Stimulated activated CD8-positive, alpha-beta memory T cell treated with anti-CD3 and anti-CD28 coated beads, Interleukin-4, amount 100 ng/mL, for 48 hours (primary cell): Measurements from ENCODE around the gene COL27A1.

ENCODE experiments used
- DNase-seq: peaks from one replicate; pipeline ENCODE4 v3.0.0-alpha.2; 2020

COL27A1 gene

GRCh38 chr9:114207845-114208244 is 52.5 kb downstream of the COL27A1 start:
- no peak for DNase-seq

- no peak for DNase-seq
These were observed 53.8 kb downstream of the COL27A1 start for GRCh38 chr9:114209151-114209550.

DNA sequence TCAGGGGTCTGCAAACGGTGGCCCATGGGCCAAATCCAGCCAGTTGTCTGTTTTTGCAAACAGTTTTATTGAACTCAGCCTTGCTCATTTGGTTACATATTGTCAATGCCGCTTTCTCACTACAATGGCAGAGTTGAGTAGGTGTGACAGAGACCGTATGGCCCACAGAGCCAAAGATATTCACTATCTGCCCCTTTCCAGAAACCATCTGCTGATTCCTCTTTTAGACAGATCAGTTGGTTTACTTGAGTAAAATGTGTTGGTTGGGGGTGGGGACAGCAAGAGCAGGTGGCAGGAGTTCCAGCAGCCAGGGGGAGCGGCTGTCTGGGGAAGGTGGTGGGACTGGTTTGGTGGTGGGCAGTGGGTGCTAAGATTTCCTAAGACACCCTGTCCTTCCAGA is 54.8 kb downstream of the COL27A1 start:
- no peak for DNase-seq

GRCh38 chr9:114210691-114211276 is 55.4 kb downstream of the COL27A1 start:
- DNase-seq, result no peak

DNA sequence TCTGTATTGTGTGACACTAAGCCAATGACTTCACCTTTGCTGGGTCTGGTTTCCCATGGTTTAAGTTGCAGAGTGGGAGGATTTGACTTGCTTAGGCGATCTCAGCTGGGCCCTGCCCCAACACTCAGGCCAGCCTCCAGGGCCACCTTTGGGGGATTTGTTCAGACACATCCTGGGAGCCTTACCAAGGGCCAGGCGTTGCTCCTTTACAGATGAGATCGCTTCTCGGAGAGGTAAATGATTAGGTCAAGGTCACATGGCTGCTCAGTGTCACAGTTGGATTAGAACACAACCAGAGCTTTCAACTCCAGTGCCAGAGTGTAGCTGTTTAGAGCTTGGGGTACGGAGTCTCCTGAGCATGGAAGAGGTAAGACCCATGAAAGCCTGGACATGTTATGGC is 57.5 kb downstream of the COL27A1 start:
- no peak for DNase-seq

DNA sequence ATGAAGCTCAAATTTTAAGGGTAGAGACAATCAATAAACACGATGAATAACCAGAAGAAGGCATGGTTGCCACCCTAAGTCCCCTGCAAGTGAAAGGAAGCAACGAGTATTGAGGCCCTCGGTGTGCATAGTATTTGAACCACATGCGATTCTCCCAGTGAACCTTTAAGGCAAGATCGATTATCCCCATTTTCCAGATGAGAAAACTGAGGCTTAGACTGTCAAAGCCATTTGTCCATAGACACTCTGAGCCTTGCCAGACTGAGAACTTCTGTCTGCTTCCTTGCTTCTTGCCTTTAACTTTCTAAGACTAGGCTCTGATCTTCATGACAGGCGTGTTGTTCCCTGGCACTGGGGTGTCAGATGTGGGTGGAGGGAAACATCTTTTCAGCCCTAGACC is 58.2 kb downstream of the COL27A1 start:
- DNase-seq, result no peak

- no peak for DNase-seq
These were observed 58.8 kb downstream of the COL27A1 start for GRCh38 chr9:114214181-114214580.

DNA sequence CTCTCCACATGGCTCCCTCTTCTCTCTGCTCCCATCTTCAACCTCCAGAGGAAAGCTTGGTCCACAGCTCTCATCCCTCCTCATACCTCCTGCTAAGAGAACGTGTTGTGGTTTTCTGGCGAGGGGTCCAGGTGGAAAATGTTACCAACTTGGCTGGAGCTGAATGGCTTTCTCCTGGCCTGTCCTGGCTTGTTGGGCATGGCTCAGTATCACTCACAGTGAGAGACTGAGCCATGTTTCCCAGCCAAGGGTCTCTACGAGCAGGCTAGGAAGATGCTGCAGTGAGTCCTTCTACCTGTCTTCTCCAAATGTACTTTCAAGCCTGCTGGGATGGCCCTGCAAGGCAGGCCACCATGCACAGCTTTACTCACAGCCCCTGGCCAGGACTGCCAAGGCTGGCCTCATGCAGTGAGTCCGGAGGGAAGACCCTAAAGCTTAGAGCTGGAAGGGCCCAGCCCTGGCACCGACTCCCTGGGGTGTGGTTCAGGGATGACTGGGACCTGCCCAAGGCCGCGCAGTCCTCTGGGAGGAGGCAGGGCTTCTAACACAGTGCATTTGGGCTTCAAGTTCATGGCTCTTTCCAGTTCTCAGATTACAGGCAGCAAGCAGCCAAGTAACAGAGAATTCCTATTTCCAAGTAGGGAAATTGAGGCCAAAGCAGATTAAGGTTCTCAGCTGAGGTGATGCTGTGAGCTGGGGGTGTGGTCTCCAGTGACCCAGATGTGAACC is 59.5 kb downstream of the COL27A1 start:
- no peak for DNase-seq

GRCh38 chr9:114216081-114216480 is 60.7 kb downstream of the COL27A1 start:
- no peak for DNase-seq

- no peak for DNase-seq
These were observed 61.6 kb downstream of the COL27A1 start for GRCh38 chr9:114216976-114217375.

DNA sequence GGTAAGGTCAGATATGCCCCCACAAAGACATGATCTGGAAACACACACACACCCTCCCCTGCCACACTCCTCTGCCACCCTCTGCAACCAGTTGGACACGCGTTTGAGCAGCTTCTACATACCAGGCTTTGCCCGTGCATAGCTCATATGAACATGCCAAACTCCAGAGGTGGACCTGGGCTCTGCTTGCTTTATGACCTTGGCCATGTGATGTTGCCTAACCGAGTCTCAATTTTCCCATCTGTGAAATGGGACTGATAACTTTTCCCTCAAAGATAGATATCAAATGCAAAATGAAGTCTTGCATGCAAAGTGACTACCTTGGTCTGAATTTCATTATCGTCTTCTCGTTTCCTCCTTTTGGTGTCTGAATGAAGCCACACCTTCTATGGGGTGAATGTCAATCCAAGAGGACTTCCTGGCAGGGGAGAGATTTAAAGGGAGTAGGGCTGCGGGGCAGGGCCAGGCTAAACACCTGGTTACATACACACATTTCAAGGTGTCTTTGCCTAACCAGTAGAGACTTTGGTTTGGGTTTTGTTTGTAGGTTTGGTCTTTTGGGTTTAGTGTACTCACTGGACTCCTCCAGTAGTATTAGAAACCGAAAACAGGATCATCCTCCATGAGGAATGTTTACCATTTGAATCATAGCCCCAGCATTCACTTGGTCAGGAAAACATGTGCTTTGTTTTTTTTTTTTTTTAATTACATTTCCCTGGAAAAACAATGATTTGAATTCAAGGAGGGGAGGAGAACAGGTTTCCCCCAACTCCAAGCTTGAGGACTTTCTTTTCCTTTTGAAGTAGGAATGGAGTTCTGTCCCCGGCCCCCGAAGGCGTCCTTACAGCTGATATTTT is 63.2 kb downstream of the COL27A1 start:
- no peak for DNase-seq

GRCh38 chr9:114220061-114220541 is 64.8 kb downstream of the COL27A1 start:
- DNase-seq, result no peak

DNA sequence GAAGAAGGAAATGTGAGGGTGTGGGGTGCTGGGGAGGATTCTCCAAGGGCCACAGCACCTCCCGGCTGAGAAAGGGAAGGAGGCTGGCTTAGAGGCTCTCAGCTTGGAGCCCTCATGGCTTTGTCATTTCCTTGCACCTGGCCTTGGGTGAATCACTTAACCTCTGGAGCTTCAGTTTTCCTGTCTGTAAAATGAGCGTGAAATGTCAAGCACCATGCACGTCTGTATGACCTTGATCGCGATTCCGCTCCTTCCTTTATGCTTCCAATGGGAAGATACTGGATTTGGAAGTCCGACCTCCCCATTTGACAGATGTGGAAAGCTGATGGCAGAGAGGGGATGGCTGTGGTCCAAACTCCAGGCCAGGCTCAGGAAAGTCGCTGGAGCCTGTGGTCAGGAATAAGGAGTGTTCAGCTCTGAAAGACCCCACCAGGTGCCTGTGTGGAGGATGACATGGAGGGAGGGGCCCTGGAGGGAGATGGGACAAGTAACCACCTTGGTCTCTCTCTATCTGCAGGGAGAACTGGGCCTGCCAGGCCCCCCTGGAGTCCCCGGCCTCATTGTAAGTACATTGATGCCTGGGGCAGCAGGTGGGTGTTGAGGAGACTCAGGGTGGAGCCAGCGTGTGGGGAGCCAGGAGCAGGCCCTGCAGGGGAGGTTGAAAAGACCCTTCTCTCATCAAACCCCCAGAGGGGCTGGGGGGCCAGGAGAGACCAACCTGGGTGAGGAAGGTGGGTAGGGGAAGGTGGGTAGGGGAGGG is 66.5 kb downstream of the COL27A1 start:
- no peak for DNase-seq

GRCh38 chr9:114223564-114224246 is 68.4 kb downstream of the COL27A1 start:
- DNase-seq, result no peak

GRCh38 chr9:114224247-114224610 is 68.9 kb downstream of the COL27A1 start:
- no peak for DNase-seq

DNA sequence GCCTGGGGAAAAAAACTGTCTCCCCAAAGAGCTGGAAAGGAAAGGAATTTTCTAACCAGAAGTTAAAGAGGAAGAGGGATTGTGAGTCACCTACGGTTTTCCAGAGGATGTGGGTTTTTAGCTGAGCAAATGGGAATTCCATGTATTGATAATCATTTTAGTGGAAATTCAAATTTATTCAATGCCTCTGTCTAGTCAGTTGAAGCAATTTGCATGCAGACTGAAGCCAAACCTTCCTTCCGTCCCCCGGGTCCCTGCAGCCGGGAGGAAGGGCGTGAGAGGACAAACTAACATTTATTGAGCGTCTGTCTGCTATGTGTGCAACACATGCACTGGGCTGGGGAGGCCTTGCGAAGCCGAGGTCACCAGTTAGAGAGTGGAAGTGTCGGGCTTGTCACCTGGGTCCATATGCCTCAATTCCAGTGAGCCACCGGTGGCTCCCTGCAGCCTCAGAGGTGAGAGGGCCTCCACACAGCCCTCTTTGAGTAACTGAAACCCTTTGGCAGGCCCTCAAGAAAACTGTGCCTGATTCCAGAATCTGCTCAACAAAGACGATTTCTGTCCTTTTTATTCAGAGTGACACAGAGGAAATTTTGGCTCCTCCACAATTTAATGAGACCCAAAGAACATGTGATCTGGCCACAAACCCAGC is 70.3 kb downstream of the COL27A1 start:
- no peak for DNase-seq

GRCh38 chr9:114226246-114227055 is 71.1 kb downstream of the COL27A1 start:
- DNase-seq, result no peak

DNA sequence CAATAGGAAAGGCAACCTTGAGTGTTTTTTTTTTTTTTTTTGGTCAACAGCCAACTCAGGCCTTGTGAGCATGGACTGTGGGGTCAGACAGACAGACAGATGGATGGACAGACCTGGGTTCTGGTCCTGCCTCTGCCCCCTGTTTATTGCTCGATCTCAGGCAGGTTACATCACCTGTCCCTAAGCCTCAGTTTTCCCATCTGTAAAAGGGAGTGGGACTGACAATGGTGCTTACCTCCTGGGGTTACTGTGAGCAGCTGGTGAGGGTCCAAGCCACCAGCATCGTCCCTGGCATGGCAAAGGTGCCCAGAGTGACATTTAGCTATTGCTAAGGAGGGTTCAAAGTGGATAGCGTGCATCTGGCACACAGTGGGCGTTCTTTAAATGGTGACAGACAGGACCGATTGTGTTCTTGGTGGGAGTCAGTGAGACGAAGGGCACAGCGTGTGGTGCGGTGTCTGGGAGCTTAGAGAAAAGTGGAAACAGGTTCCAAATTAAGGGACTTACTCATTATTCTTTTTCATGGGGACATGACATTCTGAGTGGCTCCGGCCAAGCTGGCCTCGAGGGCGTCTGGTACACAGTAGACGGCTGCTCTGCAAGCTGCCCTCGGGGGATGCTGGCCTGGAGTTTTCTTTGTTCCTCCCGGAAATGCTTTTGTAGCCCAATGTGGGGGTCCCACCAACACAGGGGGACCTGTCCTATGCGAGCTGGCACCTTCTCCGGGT is 72.1 kb downstream of the COL27A1 start:
- DNase-seq, result no peak

- DNase-seq, result no peak
These were observed 72.9 kb downstream of the COL27A1 start for GRCh38 chr9:114228016-114228808.
